Smooth muscle cell (in vitro differentiated cells): Measurements from ENCODE around the gene NFXL1. TPM values are rescaled to one million over a fixed set of nuclear protein-coding genes. Genes with fewer than 3 reads are reported as not detected.

Source experiments
- DNase-seq: peaks from one replicate; lab custom pipeline; 2025; ENCODE audit not compliant: unreplicated experiment; lab: John Stamatoyannopoulos, UW
- H2AFZ ChIP-seq: fragments of 200-600 bp; sonication (generic); 2 replicates; pipeline ENCODE4 v1.6.0; 2016; ENCODE audit warnings: antibody characterized with exemption, low read depth, mild to moderate bottlenecking
- H3F3A ChIP-seq: fragments of 200-600 bp; sonication (generic); 2 replicates; pipeline ENCODE4 v1.6.0; 2017; ENCODE audit warnings: antibody characterized with exemption, low read depth
- H3K27ac ChIP-seq: fragments of 200-600 bp; sonication (generic); 2 replicates; pipeline ENCODE4 v1.5.1; 2016; ENCODE audit warnings: low read depth, mild to moderate bottlenecking
- H3K27me3 ChIP-seq: fragments of 200-600 bp; sonication (generic); 2 replicates; pipeline ENCODE4 v1.6.1; 2016; ENCODE audit warnings: low read depth, mild to moderate bottlenecking
- H3K36me3 ChIP-seq: fragments of 200-600 bp; sonication (generic); 2 replicates; pipeline ENCODE4 v1.5.1; 2016; ENCODE audit warnings: low read depth
- H3K4me1 ChIP-seq: fragments of 200-600 bp; sonication (generic); 2 replicates; pipeline ENCODE4 v1.5.1; 2016; ENCODE audit warnings: low read depth
- H3K4me2 ChIP-seq: fragments of 200-600 bp; sonication (generic); 2 replicates; pipeline ENCODE4 v1.6.0; 2016; ENCODE audit warnings: mild to moderate bottlenecking
- H3K4me3 ChIP-seq: fragments of 200-600 bp; sonication (generic); 2 replicates; pipeline ENCODE4 v1.5.1; 2016; ENCODE audit warnings: mild to moderate bottlenecking
- H3K79me2 ChIP-seq: fragments of 200-600 bp; sonication (generic); 2 replicates; pipeline ENCODE4 v1.6.0; 2016; ENCODE audit warnings: low read depth, mild to moderate bottlenecking
- H3K9ac ChIP-seq: fragments of 200-600 bp; sonication (generic); 2 replicates; pipeline ENCODE4 v1.6.0; 2016; ENCODE audit warnings: low read depth
- H3K9me3 ChIP-seq: fragments of 200-600 bp; sonication (generic); replicated peaks from 2 replicates; pipeline ENCODE4 v1.5.1; 2016; ENCODE audit warnings: low read depth
- H4K20me1 ChIP-seq: fragments of 200-600 bp; sonication (generic); 2 replicates; pipeline ENCODE4 v1.6.0; 2016; ENCODE audit warnings: low read depth
- CTCF ChIP-seq: fragments of 200-600 bp; sonication (generic); IDR thresholded peaks from 2 replicates; pipeline ENCODE4 v1.5.1; 2017; ENCODE audit warnings: borderline replicate concordance, mild to moderate bottlenecking, antibody characterized with exemption; ENCODE audit not compliant: insufficient read depth, poor library complexity, severe bottlenecking
- WGBS: methylation state at CpG from one replicate; pipeline ENCODE4 v1.1.7; 2016; ENCODE audit warnings: low lambda C conversion rate; 5-methylcytosine and 5-hydroxymethylcytosine counted together
- polyA plus RNA-seq: library from polyadenylated mRNA; unstranded; fragments of >200 nt; fragmentation: Nextera tagmentation; extraction: Ambion mirVana; gene quantifications from 2 replicates; pipeline ENCODE4 v1.2.1, GENCODE V29; 2016
- total RNA-seq: library from RNA; depleted of rRNA; stranded (reverse); fragments of >200 nt; gene quantifications from 2 replicates; pipeline ENCODE4 v1.2.3, GENCODE V29; 2014

Gene NFXL1
- total and polyA plus RNA-seq, 2 experiments from 2014 or later: 6.5 to 14.7 TPM

GRCh38 chr4:47814618-47815295, 99.6 kb downstream of the NFXL1 start:
- H3K27ac ChIP-seq: no peak overlapping the region

GRCh38 chr4:47809654-47810203, 104.7 kb downstream of the NFXL1 start:
- 90% methylated on average over 3 of the region's 3 CpGs for WGBS
- no peaks in the 10 kb centered on the region for H4K20me1 ChIP-seq
- no peak overlapping the region for H3K4me3 ChIP-seq

More at GRCh38 chr4:47814618-47815295, 99.6 kb downstream of the NFXL1 start:
- Histone ChIP-seq H2AFZ (peak overlapping the region; percentile 31), H3K36me3 (no peaks in the 10 kb centered on the region), H4K20me1 (no peaks in the 10 kb centered on the region), H3K79me2 (no peaks in the 10 kb centered on the region), H3K9ac (no peak overlapping the region), H3K4me3 (no peak overlapping the region), H3K9me3 (no peaks in the 10 kb centered on the region), H3K4me2 (peak overlapping the region; percentile 44), H3F3A (no peaks in the 10 kb centered on the region), H3K27me3 (no peaks in the 10 kb centered on the region), H3K4me1 (no peaks in the 10 kb centered on the region)
- no peak for DNase-seq
- no peak for TF ChIP-seq CTCF
- 70% methylated on average over 6 of the region's 6 CpGs for WGBS

GRCh38 chr4:47804598-47804997, 109.8 kb downstream of the NFXL1 start:
- Histone ChIP-seq H4K20me1 (no peaks in the 10 kb centered on the region), H3K27me3 (no peaks in the 10 kb centered on the region), H3K4me1 (no peaks in the 10 kb centered on the region), H3F3A (no peaks in the 10 kb centered on the region), H3K36me3 (no peaks in the 10 kb centered on the region), H3K79me2 (no peaks in the 10 kb centered on the region), H2AFZ (no peak overlapping the region), H3K4me3 (no peak overlapping the region), H3K9ac (no peak overlapping the region), H3K9me3 (no peaks in the 10 kb centered on the region), H3K4me2 (no peak overlapping the region), H3K27ac (no peak overlapping the region)
- WGBS: 97% methylated on average over 7 of the region's 7 CpGs
- TF ChIP-seq CTCF: no peak
- DNase-seq: no peak

More at GRCh38 chr4:47809654-47810203, 104.7 kb downstream of the NFXL1 start:
- no peak for DNase-seq
- H3K27me3 ChIP-seq: no peaks in the 10 kb centered on the region
- no peaks in the 10 kb centered on the region for H3K4me1 ChIP-seq
- H3K79me2 ChIP-seq: no peaks in the 10 kb centered on the region
- no peaks in the 10 kb centered on the region for H3K36me3 ChIP-seq
- no peak overlapping the region for H2AFZ ChIP-seq
- H3K9ac ChIP-seq: no peak overlapping the region
- H3K9me3 ChIP-seq: no peaks in the 10 kb centered on the region
- no peaks in the 10 kb centered on the region for H3F3A ChIP-seq
- no peak for TF ChIP-seq CTCF
- H3K27ac ChIP-seq: no peak overlapping the region
- H3K4me2 ChIP-seq: no peak overlapping the region
